B cell (primary cell): ENCODE results near the gene PRKCH. TPM values are rescaled to one million over a fixed set of nuclear protein-coding genes. Genes with fewer than 3 reads are reported as not detected.
A peak's percentile ranks its signal among the peaks of the same experiment; 100 is the strongest.

Experiments used
- ATAC-seq: fragments of 200-7000 bp; cut with Tn5 transposase; one replicate; pipeline ENCODE4 v1.10.0; 2021; ENCODE audit warnings: low read depth, mild to moderate bottlenecking, moderate number of reproducible peaks, moderate library complexity
- CTCF ChIA-PET: fragments of 350-600 bp; sonication (Branson Sonifier 250); formaldehyde crosslinking; loops from one replicate; lab custom pipeline; 2021; ENCODE audit warnings: antibody characterized with exemption, inconsistent platforms; lab: Charles Lee
- POLR2A ChIA-PET: fragments of 350-600 bp; sonication (Branson Sonifier 250); formaldehyde crosslinking; loops from one replicate; lab custom pipeline; 2021; ENCODE audit warnings: antibody characterized with exemption; lab: Charles Lee
- DNase-seq: peaks from one replicate; pipeline ENCODE4 v3.0.0; 2013
- H2AFZ ChIP-seq: 2 replicates; pipeline ENCODE4 v1.6.1; 2012; ENCODE audit warnings: mild to moderate bottlenecking, low read depth, low read length; ENCODE audit not compliant: insufficient read depth, poor library complexity, severe bottlenecking
- H3K27ac ChIP-seq, 2 donors: 1 replicate in 1 of 2; 2 replicates in 1 of 2; pipeline ENCODE4 v1.5.1; 2012 to 2013; ENCODE audit warnings: low read length in 2 of 2, mild to moderate bottlenecking in 2 of 2, moderate library complexity in 1 of 2
- H3K27me3 ChIP-seq, 4 experiments: fragments of 200-600 bp in 1 of 4; sonication (generic) in 1 of 4; replicated peaks in 1 of 4; 1 replicate in 2 of 4; 2 replicates in 2 of 4; pipeline versions ENCODE4 v1.6.1 to v1.7.0; 2013 to 2016; ENCODE audit warnings: low read length in 3 of 4, mild to moderate bottlenecking in 2 of 4, mixed read lengths in 1 of 4, moderate library complexity in 1 of 4; ENCODE audit not compliant: insufficient read depth in 4 of 4, control insufficient read depth in 3 of 4; ENCODE audit errors: control extremely low read depth in 1 of 4
- H3K36me3 ChIP-seq, 2 experiments: replicated peaks in 1 of 2; 1 replicate in 1 of 2; 2 replicates in 1 of 2; pipeline versions ENCODE4 v1.6.1 to v1.7.1; 2013; ENCODE audit warnings: low read length in 1 of 2; ENCODE audit not compliant: insufficient read depth in 2 of 2, control insufficient read depth in 1 of 2; ENCODE audit errors: control extremely low read depth in 1 of 2, extremely low read depth in 1 of 2
- H3K4me1 ChIP-seq, 2 donors: fragments of 200-600 bp in 1 of 2; sonication (generic) in 1 of 2; 1 replicate in 1 of 2; 2 replicates in 1 of 2; pipeline versions ENCODE4 v1.5.1 to v1.6.1; 2013 to 2017; ENCODE audit warnings: low read length in 2 of 2; ENCODE audit not compliant: control insufficient read depth in 2 of 2, insufficient read depth in 2 of 2
- H3K4me2 ChIP-seq: replicated peaks from 2 replicates; pipeline ENCODE3; 2012; ENCODE audit warnings: mild to moderate bottlenecking, low read depth, low read length; ENCODE audit not compliant: poor library complexity, severe bottlenecking
- H3K4me3 ChIP-seq, 5 experiments: fragments of 200-600 bp in 1 of 5; sonication (generic) in 1 of 5; 1 replicate in 3 of 5; 2 replicates in 2 of 5; pipeline versions ENCODE4 v1.5.1 to v1.7.0; 2011 to 2016; ENCODE audit warnings: low read length in 4 of 5, mild to moderate bottlenecking in 4 of 5, low read depth in 2 of 5, control low read depth in 1 of 5, moderate library complexity in 1 of 5; ENCODE audit not compliant: insufficient read depth in 1 of 5; ENCODE audit errors: control extremely low read depth in 1 of 5, extremely low read depth in 1 of 5
- H3K79me2 ChIP-seq: fragments of 200-600 bp; sonication (generic); one replicate; pipeline ENCODE4 v1.6.0; 2016; ENCODE audit warnings: low read length; ENCODE audit not compliant: control insufficient read depth, insufficient read depth
- H3K9ac ChIP-seq: fragments of 200-600 bp; sonication (generic); 2 replicates; pipeline ENCODE4 v1.6.1; 2017; ENCODE audit warnings: mild to moderate bottlenecking, low read length, moderate library complexity
- H3K9me3 ChIP-seq, 3 donors: one replicate each; pipeline versions ENCODE4 v1.6.1 to v1.7.1; 2013; ENCODE audit warnings: low read length in 2 of 3; ENCODE audit not compliant: control insufficient read depth in 2 of 3, insufficient read depth in 1 of 3; ENCODE audit errors: control extremely low read depth in 1 of 3
- H4K20me1 ChIP-seq: 2 replicates; pipeline ENCODE4 v1.6.0; 2012; ENCODE audit warnings: mild to moderate bottlenecking, low read length; ENCODE audit not compliant: insufficient read depth, control insufficient read depth, poor library complexity, severe bottlenecking
- H3K27ac Mint-ChIP-seq: one replicate; pipeline ENCODE4 v1.8.0; 2021; ENCODE audit warnings: mixed read lengths
- H3K27me3 Mint-ChIP-seq: one replicate; pipeline ENCODE4 v1.8.0; 2021; ENCODE audit warnings: mixed read lengths
- H3K4me1 Mint-ChIP-seq: one replicate; pipeline ENCODE4 v1.8.0; 2021; ENCODE audit warnings: mixed read lengths
- H3K4me3 Mint-ChIP-seq: one replicate; pipeline ENCODE4 v1.8.0; 2021; ENCODE audit warnings: mixed read lengths
- H3K9me3 Mint-ChIP-seq: one replicate; pipeline ENCODE4 v1.8.0; 2022; ENCODE audit warnings: mixed read lengths; ENCODE audit not compliant: insufficient read depth
- CTCF ChIP-seq: fragments of 200-600 bp; IDR thresholded peaks from one replicate; pipeline ENCODE4 v1.8.0; 2022; ENCODE audit warnings: antibody characterized with exemption, mild to moderate bottlenecking
- EZH2 ChIP-seq: IDR thresholded peaks from 2 replicates; pipeline ENCODE4 v1.6.1; 2012; ENCODE audit warnings: borderline replicate concordance, low read depth, mild to moderate bottlenecking, moderate library complexity, low read length; ENCODE audit not compliant: insufficient read depth, poor library complexity, severe bottlenecking
- WGBS: methylation state at CpG from one replicate; pipeline ENCODE4 v1.1.5; 2013; ENCODE audit warnings: missing lambda C conversion rate; ENCODE audit not compliant: insufficient coverage; 5-methylcytosine and 5-hydroxymethylcytosine counted together
- intact Hi-C: fragments of 100-400 bp; cut with micrococcal nuclease; formaldehyde crosslinking; loops from one replicate; pipeline ENCODE4 v1.10.0; 2022
- polyA plus RNA-seq: library from polyadenylated mRNA; depleted of rRNA; stranded (reverse); fragments of >200 nt; gene quantifications from 2 replicates; pipeline ENCODE4 v1.2.3, GENCODE V29; 2012
- total RNA-seq, 2 donors: library from RNA; stranded (reverse); fragments of 120-200 nt in 1 of 2; gene quantifications; 1 replicate in 1 of 2; 2 replicates in 1 of 2; pipeline versions ENCODE4 v1.2.3 to v1.2.4, GENCODE V29; 2013 to 2022

PRKCH gene
- total and polyA plus RNA-seq, 2 donors (not counting 1 experiment from before 2014, with no cell fraction given) = 2.0 to 5.0 TPM

GRCh38 chr14:61482348-61483206, 161.2 kb downstream of the PRKCH start:
- DNase-seq (no peak), ATAC-seq (no peak)
- Histone ChIP-seq H3K27me3 (no peaks in the 10 kb centered on the region), H2AFZ (no peak overlapping the region), H3K9me3 (no peaks in the 10 kb centered on the region), H4K20me1 (no peaks in the 10 kb centered on the region), H3K79me2 (no peaks in the 10 kb centered on the region), H3K9ac (no peak overlapping the region), H3K4me2 (no peak overlapping the region), H3K36me3 (no peaks in the 10 kb centered on the region), H3K27ac (no peak overlapping the region), H3K4me3 (no peak overlapping the region), H3K4me1 (peaks cover 31 to 40% of the 10 kb centered on the region in 2 donors)
- no peaks in the 10 kb centered on the region for H3K27me3 Mint-ChIP-seq
- H3K4me1 Mint-ChIP-seq = peaks cover 50% of the 10 kb centered on the region
- no peak overlapping the region for H3K4me3 Mint-ChIP-seq
- peak overlapping the region; percentile 20 for H3K27ac Mint-ChIP-seq
- no peaks in the 10 kb centered on the region for H3K9me3 Mint-ChIP-seq
- ChIA-PET CTCF (interaction anchor here (1.0 to 9.1 kb wide), 4 partner anchors 11 to 89 kb away, joined by 3 to 177 read pairs (median 40); no protein-coding TSS in a partner anchor), POLR2A (interaction anchor here (0.5 to 0.7 kb wide), 2 partner anchors 14 to 266 kb away, joined by 3 to 16 read pairs; no protein-coding TSS in a partner anchor)
- 98% methylated on average over 8 of the region's 8 CpGs for WGBS
- TF ChIP-seq EZH2 (no peak), CTCF (no peak)
- intact Hi-C loops = no loop called here

- H3K27me3 ChIP-seq = no peaks in the 10 kb centered on the region
- no peaks in the 10 kb centered on the region for H3K9me3 Mint-ChIP-seq
- H3K4me3 Mint-ChIP-seq = no peak overlapping the region
- ATAC-seq (no peak), DNase-seq (no peak)
- intact Hi-C loops = no loop called here
- ChIA-PET CTCF (interaction anchor here (1.0 to 1.7 kb wide), 4 partner anchors 10 to 247 kb away, joined by 3 to 5 read pairs (median 4); no protein-coding TSS in a partner anchor), POLR2A (no interaction called here)
- no peaks in the 10 kb centered on the region for H3K27me3 Mint-ChIP-seq
- WGBS = 100% methylated on average over 3 of the region's 7 CpGs
- no peak overlapping the region for H3K27ac ChIP-seq
- H4K20me1 ChIP-seq = no peaks in the 10 kb centered on the region
- H3K4me1 ChIP-seq = peaks cover 22 to 31% of the 10 kb centered on the region in 2 donors
- H3K4me1 Mint-ChIP-seq = peaks cover 41% of the 10 kb centered on the region
- no peak overlapping the region for H3K9ac ChIP-seq
- no peaks in the 10 kb centered on the region for H3K36me3 ChIP-seq
- no peak overlapping the region for H2AFZ ChIP-seq
- no peak overlapping the region for H3K27ac Mint-ChIP-seq
- no peak overlapping the region for H3K4me2 ChIP-seq
- H3K79me2 ChIP-seq = no peaks in the 10 kb centered on the region
- H3K4me3 ChIP-seq = no peak overlapping the region
- no peak for TF ChIP-seq EZH2
- H3K9me3 ChIP-seq = no peaks in the 10 kb centered on the region
These were observed 162.1 kb downstream of the PRKCH start for GRCh38 chr14:61483476-61483875.
